ENCODE data around the gene NFATC4.

Gene NFATC4

GRCh38 chr14:24389226-24389848 is 21.4 kb downstream of the NFATC4 start:
- no peak overlapping the region for H3K27ac ChIP-seq
- H4K20me1 ChIP-seq (ENCODE audit: insufficient read depth), result no peaks in the 10 kb centered on the region
- TF ChIP-seq CTCF (conservative IDR thresholded peaks at IDR 0.05; ENCODE audit: low read depth, low read length), result no peak
- no peaks in the 10 kb centered on the region for H3K27me3 ChIP-seq (ENCODE audit: insufficient read depth, low read depth)
- H3K36me3 ChIP-seq (ENCODE audit: insufficient read depth), result no peaks in the 10 kb centered on the region
- H3K79me2 ChIP-seq (ENCODE audit: insufficient read depth, low read depth), result no peaks in the 10 kb centered on the region
- H2AFZ ChIP-seq (ENCODE audit: low read depth), result no peak overlapping the region
- no peak overlapping the region for H3K4me2 ChIP-seq
- H3K4me1 ChIP-seq (ENCODE audit: low read depth, poor library complexity, severe bottlenecking), result no peaks in the 10 kb centered on the region
- H3K9ac ChIP-seq, result no peak overlapping the region
- no peak overlapping the region for H3K4me3 ChIP-seq (IDR thresholded peaks at IDR 0.05; ENCODE audit: insufficient read depth, low read depth, low read length)

GRCh38 chr14:24390701-24391468 is 22.9 kb downstream of the NFATC4 start:
- no peak overlapping the region for H3K4me3 ChIP-seq (IDR thresholded peaks at IDR 0.05; ENCODE audit: insufficient read depth, low read depth, low read length)
- no peaks in the 10 kb centered on the region for H3K27me3 ChIP-seq (ENCODE audit: insufficient read depth, low read depth)
- no peak overlapping the region for H3K27ac ChIP-seq
- no peaks in the 10 kb centered on the region for H4K20me1 ChIP-seq (ENCODE audit: insufficient read depth)
- no peak overlapping the region for H3K4me2 ChIP-seq
- H3K36me3 ChIP-seq (ENCODE audit: insufficient read depth), result no peaks in the 10 kb centered on the region
- H3K4me1 ChIP-seq (ENCODE audit: low read depth, poor library complexity, severe bottlenecking), result no peaks in the 10 kb centered on the region
- no peaks in the 10 kb centered on the region for H3K79me2 ChIP-seq (ENCODE audit: insufficient read depth, low read depth)
- TF ChIP-seq CTCF (conservative IDR thresholded peaks at IDR 0.05; ENCODE audit: low read depth, low read length), result no peak
- H2AFZ ChIP-seq (ENCODE audit: low read depth), result no peak overlapping the region
- no peak overlapping the region for H3K9ac ChIP-seq

- Histone ChIP-seq H3K4me1 (ENCODE audit: low read depth, poor library complexity, severe bottlenecking) (no peaks in the 10 kb centered on the region), H3K79me2 (ENCODE audit: insufficient read depth, low read depth) (no peaks in the 10 kb centered on the region), H3K4me3 (IDR thresholded peaks at IDR 0.05; ENCODE audit: insufficient read depth, low read depth, low read length) (no peak overlapping the region), H4K20me1 (ENCODE audit: insufficient read depth) (no peaks in the 10 kb centered on the region), H2AFZ (ENCODE audit: low read depth) (no peak overlapping the region), H3K36me3 (ENCODE audit: insufficient read depth) (no peaks in the 10 kb centered on the region), H3K27ac (no peak overlapping the region), H3K9ac (no peak overlapping the region), H3K4me2 (no peak overlapping the region), H3K27me3 (ENCODE audit: insufficient read depth, low read depth) (no peaks in the 10 kb centered on the region)
- no peak for TF ChIP-seq CTCF (conservative IDR thresholded peaks at IDR 0.05; ENCODE audit: low read depth, low read length)
Observed at GRCh38 chr14:24392325-24393091, 24.5 kb downstream of the NFATC4 start.

DNA sequence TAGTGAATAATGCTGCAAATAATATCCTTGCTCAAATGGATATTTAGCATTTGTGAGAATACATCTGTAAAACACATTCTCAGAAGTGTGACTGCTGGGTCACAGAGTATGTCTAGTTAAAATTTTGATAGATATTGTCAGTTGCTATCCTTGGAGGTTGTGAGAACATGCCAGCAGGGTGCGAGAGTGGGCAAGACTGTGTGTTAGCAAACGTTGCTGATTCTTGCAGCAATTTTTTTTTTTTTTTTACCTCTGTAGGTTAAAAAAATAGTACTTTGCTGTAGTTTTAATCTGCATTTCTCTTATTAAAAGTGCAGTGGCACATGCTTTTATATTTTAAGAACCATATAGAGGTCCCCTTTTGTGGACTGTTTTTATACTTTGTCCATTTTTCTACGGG is 26.3 kb downstream of the NFATC4 start:
- no peak overlapping the region for H3K27ac ChIP-seq
- H3K79me2 ChIP-seq (ENCODE audit: insufficient read depth, low read depth), result no peaks in the 10 kb centered on the region
- H2AFZ ChIP-seq (ENCODE audit: low read depth), result no peak overlapping the region
- no peak for TF ChIP-seq CTCF (conservative IDR thresholded peaks at IDR 0.05; ENCODE audit: low read depth, low read length)
- H4K20me1 ChIP-seq (ENCODE audit: insufficient read depth), result no peaks in the 10 kb centered on the region
- H3K9ac ChIP-seq, result no peak overlapping the region
- no peak overlapping the region for H3K4me3 ChIP-seq (IDR thresholded peaks at IDR 0.05; ENCODE audit: insufficient read depth, low read depth, low read length)
- no peak overlapping the region for H3K4me2 ChIP-seq
- no peaks in the 10 kb centered on the region for H3K36me3 ChIP-seq (ENCODE audit: insufficient read depth)
- no peaks in the 10 kb centered on the region for H3K4me1 ChIP-seq (ENCODE audit: low read depth, poor library complexity, severe bottlenecking)
- H3K27me3 ChIP-seq (ENCODE audit: insufficient read depth, low read depth), result no peaks in the 10 kb centered on the region

Data from KMS-11 (cell line).